Astrocyte of the cerebellum (primary cell): ENCODE measurements around the gene ZNF423.

Experiments used
- DNase-seq: peaks from one replicate; pipeline ENCODE4 v3.0.0-alpha.2; 2011; ENCODE audit warnings: low read depth
- H3K4me3 ChIP-seq: 2 replicates; pipeline ENCODE4 v1.5.1; 2011; ENCODE audit warnings: mild to moderate bottlenecking, low read depth, low read length, moderate library complexity
- in situ Hi-C: cut with HindIII; loops from 2 replicates; pipeline ENCODE4 v1.10.0; 2017; ENCODE audit warnings: low sequenced_read_pairs
- TF ChIP-seq, protein P1 (sequence below): IDR thresholded peaks from 2 replicates; pipeline ENCODE4 v1.5.1; 2012; ENCODE audit warnings: low read length, low read depth, moderate library complexity, mild to moderate bottlenecking; ENCODE audit errors: missing control alignments

The ZNF423 gene

GRCh38 chr16:49835161-49835777 lies 20.6 kb downstream of the ZNF423 start:
- DNase-seq: no peak
- H3K4me3 ChIP-seq: no peak overlapping the region
- in situ Hi-C loops: no loop called here
- TF ChIP-seq, protein P1, sequence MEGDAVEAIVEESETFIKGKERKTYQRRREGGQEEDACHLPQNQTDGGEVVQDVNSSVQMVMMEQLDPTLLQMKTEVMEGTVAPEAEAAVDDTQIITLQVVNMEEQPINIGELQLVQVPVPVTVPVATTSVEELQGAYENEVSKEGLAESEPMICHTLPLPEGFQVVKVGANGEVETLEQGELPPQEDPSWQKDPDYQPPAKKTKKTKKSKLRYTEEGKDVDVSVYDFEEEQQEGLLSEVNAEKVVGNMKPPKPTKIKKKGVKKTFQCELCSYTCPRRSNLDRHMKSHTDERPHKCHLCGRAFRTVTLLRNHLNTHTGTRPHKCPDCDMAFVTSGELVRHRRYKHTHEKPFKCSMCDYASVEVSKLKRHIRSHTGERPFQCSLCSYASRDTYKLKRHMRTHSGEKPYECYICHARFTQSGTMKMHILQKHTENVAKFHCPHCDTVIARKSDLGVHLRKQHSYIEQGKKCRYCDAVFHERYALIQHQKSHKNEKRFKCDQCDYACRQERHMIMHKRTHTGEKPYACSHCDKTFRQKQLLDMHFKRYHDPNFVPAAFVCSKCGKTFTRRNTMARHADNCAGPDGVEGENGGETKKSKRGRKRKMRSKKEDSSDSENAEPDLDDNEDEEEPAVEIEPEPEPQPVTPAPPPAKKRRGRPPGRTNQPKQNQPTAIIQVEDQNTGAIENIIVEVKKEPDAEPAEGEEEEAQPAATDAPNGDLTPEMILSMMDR: no peak

DNA sequence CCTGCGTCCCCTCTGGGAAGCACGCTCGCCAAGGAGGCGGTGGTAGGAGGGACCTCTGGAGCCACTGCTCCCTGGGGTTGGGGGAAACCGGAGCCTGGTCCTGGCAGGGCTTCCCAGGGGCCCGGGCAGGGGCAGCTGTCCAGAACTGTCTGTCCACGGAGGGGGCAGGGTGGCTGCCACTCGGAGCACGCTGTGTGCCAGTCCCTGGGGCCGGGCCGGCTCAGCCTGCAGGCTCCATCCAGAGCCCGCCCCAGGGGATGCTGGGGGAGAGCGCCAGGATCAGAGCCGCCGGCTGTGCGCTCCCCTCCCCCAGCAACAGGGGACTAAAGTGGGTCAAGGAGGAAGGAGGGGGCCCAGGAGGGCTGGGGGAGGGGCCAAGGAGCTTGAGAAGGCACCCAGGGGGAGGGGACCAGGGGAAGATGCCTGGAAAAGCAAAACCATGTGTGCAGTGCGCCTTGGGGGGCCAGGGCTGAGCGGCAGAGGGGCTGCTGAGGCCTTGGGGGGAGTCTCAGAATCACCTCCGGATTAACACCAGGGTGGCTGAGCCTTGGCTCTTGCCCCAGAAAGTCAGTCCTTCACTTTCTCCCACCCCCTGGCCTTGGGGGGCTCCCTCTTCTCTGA lies 21.3 kb downstream of the ZNF423 start:
- TF ChIP-seq, protein P1: no peak
- DNase-seq: no peak
- in situ Hi-C loops: no loop called here
- H3K4me3 ChIP-seq: no peak overlapping the region

DNA sequence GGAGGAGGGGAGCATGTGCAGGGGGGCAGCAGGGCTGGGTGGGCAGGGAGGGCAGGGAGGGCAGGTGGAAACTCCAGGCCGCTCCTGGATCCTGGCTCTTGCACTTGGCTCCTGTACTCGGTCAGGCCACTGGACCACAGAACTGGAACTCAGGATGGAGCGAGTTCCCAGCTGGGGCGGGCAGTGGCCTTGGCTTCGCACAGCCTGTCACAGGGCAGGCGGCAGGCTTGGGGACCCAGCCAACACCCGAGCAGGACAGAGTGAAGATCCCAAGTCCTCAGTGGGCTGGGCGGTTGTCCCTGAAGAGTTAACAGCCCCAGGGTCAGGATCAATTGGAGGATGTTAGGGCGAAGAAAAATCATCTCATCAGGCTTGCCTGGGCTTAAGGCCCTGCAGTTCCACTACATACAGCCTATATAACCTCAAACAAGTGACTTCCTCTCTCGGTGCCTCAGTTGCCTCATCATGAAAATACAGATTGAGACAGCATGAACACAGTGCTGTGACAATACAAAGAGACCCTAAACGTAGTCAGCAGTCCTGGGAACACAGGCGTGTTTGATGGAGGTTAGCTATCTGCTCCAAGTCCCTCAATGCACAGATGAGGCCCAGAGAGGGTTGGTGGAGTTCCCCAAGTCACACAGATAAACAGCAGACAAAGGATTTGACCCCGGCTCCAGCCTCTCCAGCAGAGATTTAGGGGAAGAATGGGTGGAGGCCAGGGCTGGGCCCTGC lies 21.9 kb downstream of the ZNF423 start:
- in situ Hi-C loops: no loop called here
- TF ChIP-seq, protein P1: no peak
- DNase-seq: no peak
- H3K4me3 ChIP-seq: no peak overlapping the region

DNA sequence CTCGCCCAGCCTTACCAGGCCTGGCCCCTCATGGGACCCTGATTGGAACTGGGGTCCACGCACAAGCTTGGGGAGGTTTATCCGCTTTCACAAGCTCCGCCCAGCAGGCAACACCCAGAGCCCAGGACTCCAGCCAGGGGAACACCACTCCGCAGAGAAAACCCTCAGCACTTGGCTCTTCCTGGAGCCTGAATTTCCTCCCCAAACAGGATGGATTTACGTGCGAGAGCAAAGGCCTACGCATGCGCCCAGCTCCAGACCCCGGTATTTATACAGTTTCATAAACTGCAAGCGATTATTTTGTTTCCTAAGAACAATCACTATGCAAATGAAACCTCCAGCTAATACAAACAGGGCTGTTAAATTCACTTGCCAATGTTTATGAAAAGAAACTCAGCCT lies 22.8 kb downstream of the ZNF423 start:
- TF ChIP-seq, protein P1: no peak
- no peak for DNase-seq
- H3K4me3 ChIP-seq: no peak overlapping the region
- in situ Hi-C loops: no loop called here

GRCh38 chr16:49832177-49832576 lies 23.7 kb downstream of the ZNF423 start:
- no peak overlapping the region for H3K4me3 ChIP-seq
- no peak for DNase-seq
- in situ Hi-C loops: no loop called here
- TF ChIP-seq, protein P1: no peak

GRCh38 chr16:49830873-49831272 lies 25.0 kb downstream of the ZNF423 start:
- DNase-seq: no peak
- TF ChIP-seq, protein P1: no peak
- H3K4me3 ChIP-seq: no peak overlapping the region
- in situ Hi-C loops: no loop called here
